ENCODE results near the gene C11orf97. TPM values are rescaled to one million over a fixed set of nuclear protein-coding genes. Genes with fewer than 3 reads are reported as not detected.

C11orf97 gene
- total RNA-seq, 1 experiment from 2014 or later: not detected

GRCh38 chr11:94507485-94507884, 4.8 kb upstream of the C11orf97 start:
- peaks cover 6% of the 10 kb centered on the region for H3K4me1 Mint-ChIP-seq (ENCODE audit: insufficient read depth, unreplicated experiment)
- peaks cover 6% of the 10 kb centered on the region for H3K36me3 Mint-ChIP-seq (ENCODE audit: insufficient read depth, unreplicated experiment)
- no peaks in the 10 kb centered on the region for H3K27me3 Mint-ChIP-seq (ENCODE audit: insufficient read depth, unreplicated experiment)
- DNase-seq (ENCODE audit: unreplicated experiment): peak; percentile 41
- H3K9me3 Mint-ChIP-seq (ENCODE audit: unreplicated experiment): no peaks in the 10 kb centered on the region
- TF ChIP-seq CTCF (IDR thresholded peaks at IDR 0.05; ENCODE audit: unreplicated experiment): no peak
- ChIA-PET POLR2A (interaction anchor here (1.2 to 1.4 kb wide), 2 partner anchors 12 kb away, joined by 3 to 4 read pairs; no protein-coding TSS in a partner anchor), CTCF (interaction anchor here (0.5 to 1.7 kb wide), 10 partner anchors 11 to 861 kb away, joined by 3 to 8 read pairs (median 4); no protein-coding TSS in a partner anchor)
- intact Hi-C loops (cut with micrococcal nuclease): no loop called here
- H3K27ac Mint-ChIP-seq (ENCODE audit: low read depth, unreplicated experiment): no peak overlapping the region
- BruUV-seq (replicated peaks): no TSS peak
- H3K4me3 Mint-ChIP-seq (ENCODE audit: unreplicated experiment): no peak overlapping the region

- peaks cover 21% of the 10 kb centered on the region for H3K4me1 Mint-ChIP-seq (ENCODE audit: insufficient read depth, unreplicated experiment)
- intact Hi-C loops (cut with micrococcal nuclease): loop anchor here (10.0 kb wide), 1 partner anchor 1912 kb away; no protein-coding TSS in a partner anchor
- peaks cover 6% of the 10 kb centered on the region for H3K36me3 Mint-ChIP-seq (ENCODE audit: insufficient read depth, unreplicated experiment)
- no peaks in the 10 kb centered on the region for H3K27me3 Mint-ChIP-seq (ENCODE audit: insufficient read depth, unreplicated experiment)
- no TSS peak for BruUV-seq (replicated peaks)
- H3K9me3 Mint-ChIP-seq (ENCODE audit: unreplicated experiment): no peaks in the 10 kb centered on the region
- no peak for TF ChIP-seq CTCF (IDR thresholded peaks at IDR 0.05; ENCODE audit: unreplicated experiment)
- peak; percentile 63 for DNase-seq (ENCODE audit: unreplicated experiment)
- ChIA-PET CTCF (interaction anchor here (0.6 to 1.1 kb wide), 3 partner anchors 8 to 1281 kb away, joined by 4 to 5 read pairs (median 4); no protein-coding TSS in a partner anchor), POLR2A (interaction anchor here (0.9 kb wide), 1 partner anchor 19 kb away, joined by 3 read pairs; the partner anchor contains the start of genes ANKRD49 and MRE11)
- no peak overlapping the region for H3K27ac Mint-ChIP-seq (ENCODE audit: low read depth, unreplicated experiment)
- H3K4me3 Mint-ChIP-seq (ENCODE audit: unreplicated experiment): peak overlapping the region; percentile 77
Measured at GRCh38 chr11:94513091-94513490, 830 bp downstream of the C11orf97 start.

GRCh38 chr11:94515398-94515797, 3.1 kb downstream of the C11orf97 start:
- Mint-ChIP-seq H3K36me3 (ENCODE audit: insufficient read depth, unreplicated experiment) (peaks cover 6% of the 10 kb centered on the region), H3K27ac (ENCODE audit: low read depth, unreplicated experiment) (no peak overlapping the region)
- CTCF ChIA-PET: interaction anchor here (0.6 to 9.8 kb wide), 7 partner anchors 10 to 717 kb away, joined by 3 to 177 read pairs (median 8); no protein-coding TSS in a partner anchor

More at GRCh38 chr11:94515398-94515797, 3.1 kb downstream of the C11orf97 start:
- Mint-ChIP-seq H3K27me3 (ENCODE audit: insufficient read depth, unreplicated experiment) (no peaks in the 10 kb centered on the region), H3K9me3 (ENCODE audit: unreplicated experiment) (no peaks in the 10 kb centered on the region), H3K4me3 (ENCODE audit: unreplicated experiment) (no peak overlapping the region), H3K4me1 (ENCODE audit: insufficient read depth, unreplicated experiment) (peaks cover 21% of the 10 kb centered on the region)
- POLR2A ChIA-PET: no interaction called here
- no peak for DNase-seq (ENCODE audit: unreplicated experiment)
- intact Hi-C loops (cut with micrococcal nuclease): loop anchor here (5.0 to 10.0 kb wide), 3 partner anchors 382 to 1909 kb away; partner anchors contain the start of gene SRSF8
- BruUV-seq (replicated peaks): no TSS peak
- no peak for TF ChIP-seq CTCF (IDR thresholded peaks at IDR 0.05; ENCODE audit: unreplicated experiment)
